Stimulated activated CD4-positive, alpha-beta T cell treated with anti-CD3 and anti-CD28 coated beads, Interleukin-15, amount 100 ng/mL, for 1 hour (primary cell): ENCODE data around the gene DNAJB14.

Source experiments
- DNase-seq, 2 donors: peaks; one replicate each; pipeline ENCODE4 v3.0.0-alpha.2; 2020; ENCODE audit warnings: low read depth in 1 of 2, low spot score in 1 of 2

Gene DNAJB14

DNA sequence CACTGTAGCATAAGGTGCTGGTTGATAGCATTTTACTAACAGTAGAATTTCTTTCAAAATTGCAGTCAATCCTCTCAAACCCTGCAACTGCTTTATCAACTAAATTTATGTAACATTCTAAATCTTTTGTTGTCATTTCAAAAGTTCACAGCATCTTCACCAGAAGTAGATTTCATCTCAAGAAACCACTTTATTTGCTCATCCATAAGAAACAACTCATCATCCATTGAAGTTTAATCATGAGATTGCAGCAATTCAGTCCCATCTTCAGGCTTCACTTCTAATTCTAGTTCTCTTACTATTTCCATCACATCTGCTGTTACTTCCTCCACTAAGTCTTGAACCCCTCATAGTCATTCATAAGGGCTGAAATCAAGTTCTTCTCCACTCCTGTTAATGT, 73.8 kb downstream of the DNAJB14 start:
- DNase-seq = no peak

DNA sequence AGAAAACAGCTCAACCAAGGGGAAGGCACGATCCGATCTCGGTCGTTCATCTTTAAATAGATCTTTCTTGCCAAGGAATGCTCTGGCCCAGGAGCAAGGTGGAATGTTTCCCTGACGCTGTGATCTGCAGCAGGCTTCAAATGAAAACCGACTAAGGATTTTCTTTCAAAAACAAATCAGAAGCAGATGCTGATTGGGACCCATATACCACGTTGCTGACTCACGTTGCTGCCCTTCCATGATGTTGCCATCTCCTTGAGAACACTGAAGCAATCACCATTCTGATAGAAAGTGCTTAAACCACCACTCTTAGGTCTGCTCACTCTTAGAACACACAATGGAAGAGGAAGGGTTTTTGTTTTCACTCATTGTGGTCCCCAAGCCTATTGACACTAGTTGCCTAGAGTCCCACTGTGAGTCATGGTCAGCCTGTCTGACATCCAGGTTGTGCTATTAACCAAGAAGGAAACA, 78.3 kb downstream of the DNAJB14 start:
- no peak for DNase-seq

DNA sequence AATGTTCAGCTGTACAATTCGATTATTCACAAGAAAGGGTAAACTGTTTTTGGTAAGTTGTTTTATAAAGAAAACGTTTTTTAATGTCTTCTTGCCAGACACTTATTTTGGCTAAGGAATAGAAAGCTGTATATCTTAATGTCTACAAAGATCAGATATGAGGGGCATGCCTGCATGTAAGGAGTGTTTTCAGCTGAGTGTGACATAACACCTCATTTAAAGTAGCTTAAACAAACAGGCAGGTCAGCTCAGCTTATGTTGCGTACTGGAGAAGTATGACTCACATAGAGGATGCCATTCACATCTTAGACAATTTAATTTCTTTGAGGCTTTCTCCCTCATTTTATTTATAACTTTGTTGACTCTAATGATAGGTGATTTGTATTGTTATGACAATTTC, 82.6 kb downstream of the DNAJB14 start:
- DNase-seq = no peak

DNA sequence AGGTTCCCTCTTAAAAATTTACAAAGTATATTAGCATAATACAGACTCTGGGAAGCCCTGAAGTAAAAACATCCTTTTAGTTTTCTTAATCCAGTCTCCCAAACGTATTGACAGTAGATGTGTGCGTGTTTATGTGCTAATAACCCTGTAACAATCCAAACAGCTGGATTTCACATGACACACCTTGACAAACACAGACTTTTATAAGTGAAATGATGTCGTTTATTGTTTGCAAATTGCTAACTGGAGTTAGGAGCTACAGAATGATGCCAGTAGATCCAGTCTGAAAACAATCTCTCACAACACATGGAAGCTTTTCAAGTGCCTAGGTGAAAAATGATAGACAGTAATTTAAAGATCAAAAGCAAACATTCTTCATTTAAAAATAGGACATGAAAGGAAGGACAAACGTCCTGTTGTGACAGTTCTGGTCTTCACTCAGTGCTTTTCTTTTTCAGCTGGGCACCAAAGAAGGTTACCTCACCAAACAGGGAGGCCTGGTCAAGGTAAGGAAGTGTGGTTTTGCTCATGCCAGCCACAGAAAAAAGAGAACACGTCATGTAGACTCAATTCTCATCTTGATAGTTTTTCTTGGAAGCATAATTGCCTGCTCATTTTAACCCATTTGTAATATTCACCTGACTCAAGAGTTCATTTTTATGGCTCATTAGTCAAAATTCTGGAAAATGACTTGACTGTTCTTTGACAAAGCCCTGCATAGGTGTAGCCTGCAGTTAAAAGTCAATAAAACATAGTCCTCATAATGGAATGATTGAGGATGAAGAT, 85.1 kb downstream of the DNAJB14 start:
- DNase-seq = no peak

DNA sequence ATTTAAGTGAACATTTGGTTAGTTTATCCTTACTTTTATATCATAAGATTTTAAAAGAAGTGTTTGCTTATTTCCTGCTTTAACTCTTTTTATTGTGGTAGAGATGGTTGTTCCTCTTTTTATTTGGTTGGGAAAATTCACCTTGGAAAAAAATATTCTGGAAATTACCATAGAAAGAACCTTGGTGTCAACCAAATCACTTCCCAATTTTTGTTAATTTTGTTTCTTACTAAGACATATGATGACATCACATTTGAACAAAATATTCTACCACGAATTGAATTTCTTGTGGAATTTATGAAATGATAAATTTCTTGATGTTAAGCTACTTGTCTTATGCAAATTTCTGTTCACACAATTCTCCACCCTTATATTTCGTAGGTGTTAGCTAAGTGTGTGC, 85.9 kb downstream of the DNAJB14 start:
- DNase-seq = no peak

DNA sequence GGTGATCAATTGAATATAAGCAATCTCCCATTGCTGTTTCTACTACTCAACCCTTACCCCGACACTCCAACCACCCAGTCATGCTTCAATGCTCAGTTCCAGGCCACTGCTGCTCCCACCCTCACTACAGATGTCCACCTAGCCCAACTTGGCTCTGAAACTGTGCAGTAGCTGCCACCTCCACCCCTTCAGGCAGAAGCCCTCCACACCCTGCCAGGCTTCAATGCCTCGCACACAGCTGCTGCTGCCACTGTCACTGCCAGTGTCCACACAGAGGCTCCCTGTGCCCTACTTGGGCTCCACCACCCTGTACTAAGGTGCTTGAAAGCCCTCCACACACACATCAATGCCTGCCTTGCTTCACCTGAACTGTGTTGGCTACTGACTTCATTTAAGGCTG, 86.8 kb downstream of the DNAJB14 start:
- no peak for DNase-seq

DNA sequence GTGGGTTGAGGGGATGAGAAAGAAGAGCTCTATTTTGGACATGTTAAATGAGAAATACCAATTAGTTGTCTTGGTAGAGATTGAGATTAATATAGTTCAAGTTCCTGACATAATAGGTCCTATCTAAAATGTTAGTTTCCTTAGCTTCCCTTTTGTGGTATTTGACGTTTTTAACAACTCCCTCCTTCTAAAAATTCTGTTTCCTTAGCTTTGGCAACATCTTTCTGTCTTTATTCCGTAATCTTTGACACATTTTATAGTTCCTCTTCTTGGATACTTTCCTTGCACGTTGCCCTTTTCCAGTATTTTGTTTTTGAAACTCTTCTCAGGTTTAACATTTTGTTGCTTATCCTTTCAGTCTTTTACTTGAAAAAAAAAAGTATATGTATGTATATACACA, 89.1 kb downstream of the DNAJB14 start:
- DNase-seq = no peak

DNA sequence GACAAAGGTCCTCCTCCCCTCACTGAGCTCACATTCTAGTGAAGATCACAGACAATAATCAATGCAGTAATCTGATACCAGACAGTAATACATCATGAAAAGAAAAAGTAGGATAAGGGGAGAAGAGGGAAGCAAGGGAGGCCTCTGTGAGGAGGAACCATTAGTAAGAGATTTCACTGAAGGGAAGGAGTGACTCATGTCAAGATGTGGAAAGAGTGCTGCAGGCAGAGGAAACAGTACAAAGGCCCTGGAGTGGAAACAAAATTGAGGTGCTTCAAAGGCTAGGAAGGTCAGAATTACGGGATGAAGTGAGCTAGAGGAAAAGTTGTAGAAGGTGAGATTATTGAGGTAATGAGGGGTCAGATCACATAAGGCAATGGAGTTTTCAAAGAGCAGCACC, 90.3 kb downstream of the DNAJB14 start:
- DNase-seq = no peak

DNA sequence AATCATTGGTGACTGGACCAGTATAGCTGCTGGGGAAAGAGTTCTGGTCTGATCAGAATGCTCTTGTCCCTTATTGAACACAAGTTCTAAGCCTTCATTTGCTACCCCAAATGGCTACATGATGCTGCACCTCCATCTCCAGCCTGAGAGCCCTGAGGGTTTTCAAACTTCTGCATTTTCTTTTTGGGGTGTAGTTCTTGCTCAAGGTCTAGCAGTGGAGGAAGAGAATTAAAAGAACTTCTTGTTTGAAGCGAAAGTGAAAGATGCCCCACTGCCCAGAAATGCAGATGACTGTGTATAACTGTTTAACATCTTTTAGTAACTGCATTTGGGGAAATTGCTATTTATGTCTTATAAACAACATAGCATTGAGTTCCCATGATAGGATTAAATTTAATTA, 90.7 kb downstream of the DNAJB14 start:
- DNase-seq = no peak

DNA sequence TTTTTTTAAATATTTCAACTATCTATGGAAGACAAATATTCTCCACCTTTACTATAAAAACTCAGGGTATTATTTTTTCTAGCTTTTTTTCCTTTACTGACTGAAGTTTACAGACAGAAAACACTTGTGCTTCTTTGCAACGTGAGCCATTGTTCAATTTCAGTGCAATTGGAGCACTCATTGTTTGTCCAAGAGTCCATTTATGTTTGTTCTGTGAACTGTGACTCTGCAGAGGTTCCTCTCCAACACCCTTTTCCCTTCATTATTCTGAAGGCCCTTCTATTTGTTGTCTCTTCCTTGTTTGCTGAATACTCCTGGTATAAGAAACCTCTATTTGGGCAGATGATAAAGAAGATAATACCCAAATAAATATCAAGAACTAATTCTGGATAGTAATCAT, 92.4 kb downstream of the DNAJB14 start:
- DNase-seq = no peak

DNA sequence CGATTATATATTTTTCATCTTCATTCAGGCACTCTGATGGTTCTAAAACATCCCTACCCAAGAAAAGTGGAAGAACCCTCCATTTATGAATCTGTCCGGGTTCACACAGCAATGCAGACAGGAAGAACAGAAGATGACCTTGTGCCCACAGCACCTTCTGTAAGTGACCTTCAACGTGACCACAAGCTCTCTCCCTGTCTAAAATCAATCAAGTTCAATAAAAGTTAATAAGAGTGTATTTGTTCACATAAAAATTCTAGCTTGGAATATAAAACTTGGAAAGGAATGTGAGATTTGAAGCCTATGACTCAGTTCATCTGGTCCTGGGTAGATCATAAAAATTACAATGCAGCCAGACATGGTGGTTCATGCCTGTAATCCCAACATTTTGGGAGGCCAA, 93.2 kb downstream of the DNAJB14 start:
- no peak for DNase-seq

DNA sequence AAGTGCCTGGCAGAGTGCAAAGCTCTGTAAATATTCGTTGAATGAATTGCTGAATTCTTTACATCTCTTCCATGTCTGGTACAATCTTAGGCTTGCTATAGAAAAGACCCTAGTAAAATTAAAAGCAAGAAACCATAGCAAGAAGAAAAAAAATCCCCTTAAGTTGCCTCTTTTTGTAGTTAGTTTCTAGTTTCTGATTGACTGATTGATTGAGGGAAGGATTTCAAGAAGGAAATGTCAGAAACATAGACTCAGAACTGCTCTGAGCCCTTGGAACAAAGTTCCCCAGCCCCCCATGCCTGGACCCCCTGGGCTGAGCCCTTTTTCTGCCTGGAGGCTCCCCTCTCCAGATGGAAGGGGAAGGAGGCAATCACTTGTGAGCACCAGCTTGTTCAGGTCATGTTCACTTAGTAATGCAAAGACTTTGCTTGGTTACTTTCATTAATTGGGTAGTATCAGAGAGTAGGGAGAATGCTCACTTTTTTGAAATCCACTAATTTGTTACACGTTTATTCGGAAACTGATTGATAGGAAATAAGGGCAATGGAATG, 94.1 kb downstream of the DNAJB14 start:
- no peak for DNase-seq

DNA sequence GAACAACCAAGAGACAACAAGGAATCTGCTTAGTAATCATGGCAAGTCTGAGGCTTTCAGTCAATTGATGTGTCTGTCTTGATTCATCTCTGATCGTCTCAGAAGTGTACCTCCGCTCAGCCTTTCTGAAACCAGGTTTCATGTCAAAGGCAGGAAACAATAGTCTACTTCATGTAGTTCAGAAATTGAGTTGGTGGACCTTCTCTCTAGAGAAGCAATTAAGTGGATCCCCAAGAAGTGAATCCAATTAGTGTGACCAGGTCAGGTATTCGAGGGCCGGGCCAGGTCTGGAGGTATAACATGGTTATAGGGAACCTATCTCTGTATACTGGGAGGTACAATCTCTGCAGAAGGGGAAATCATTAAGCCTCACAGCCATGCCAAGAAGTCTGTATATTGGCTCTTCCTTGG, 97.8 kb downstream of the DNAJB14 start:
- no peak for DNase-seq

DNA sequence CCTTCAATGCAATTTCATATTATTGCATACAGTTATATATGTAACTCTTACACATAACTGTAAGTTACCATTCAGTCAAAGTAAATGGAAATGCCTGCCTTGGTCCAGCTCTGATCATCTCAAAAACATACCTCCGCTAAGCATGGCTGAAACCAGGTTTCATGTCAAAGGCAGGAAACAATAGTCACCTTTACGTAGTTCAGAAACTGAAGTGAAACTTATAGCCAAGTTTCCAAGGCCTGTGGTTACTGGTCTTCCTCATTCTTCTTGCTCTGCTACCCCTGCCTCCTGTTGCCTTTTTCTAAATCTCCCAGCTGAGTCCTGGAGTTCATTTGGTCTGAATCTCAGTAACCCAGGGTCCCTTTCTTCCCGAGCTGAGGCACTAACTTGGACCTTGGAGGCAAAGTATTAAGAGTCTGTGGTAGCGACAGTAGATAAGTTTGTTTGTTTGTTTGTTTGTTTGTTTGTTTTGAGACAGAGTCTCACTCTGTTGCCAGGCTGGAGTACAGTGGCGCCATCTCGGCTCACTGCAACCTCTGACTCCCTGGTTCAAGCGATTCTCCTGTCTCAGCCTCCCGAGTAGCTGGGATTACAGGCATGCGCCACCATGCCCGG, 98.9 kb downstream of the DNAJB14 start:
- no peak for DNase-seq

DNA sequence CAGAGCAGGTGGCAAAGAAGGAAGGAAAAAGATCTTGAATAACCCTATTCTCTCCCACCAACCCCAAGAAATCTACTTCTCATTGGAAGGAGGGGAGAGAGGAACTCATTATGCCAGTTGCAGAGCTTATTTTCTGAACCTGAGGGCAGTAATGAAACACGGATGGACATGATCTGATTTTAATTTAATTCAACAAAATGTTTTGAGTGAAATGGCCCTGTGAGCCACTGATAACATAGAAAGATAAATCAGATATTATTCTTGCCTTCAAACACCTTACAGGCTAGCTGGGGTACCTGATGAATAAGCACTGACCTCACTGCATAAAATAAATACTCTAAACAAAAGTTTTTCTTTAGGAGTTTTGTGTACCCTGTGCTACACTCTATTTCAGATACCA, 99.5 kb downstream of the DNAJB14 start:
- no peak for DNase-seq
